Activated CD8-positive, alpha-beta memory T cell treated with anti-CD3 and anti-CD28 coated beads, Interleukin-2, amount 50 U/mL, for 1 hour (primary cell): ENCODE measurements around the gene KLC4.
A peak's percentile ranks its signal among the peaks of the same experiment; 100 is the strongest.
"Not testable (repeated sequence)": the region's sequence is repeated elsewhere in the genome, so short reads cannot be mapped to it uniquely, and the experiment has no call there.

Experiments used
- DNase-seq: peaks from one replicate; pipeline ENCODE4 v3.0.0-alpha.2; 2020; ENCODE audit errors: extremely low read depth

KLC4 gene

DNA sequence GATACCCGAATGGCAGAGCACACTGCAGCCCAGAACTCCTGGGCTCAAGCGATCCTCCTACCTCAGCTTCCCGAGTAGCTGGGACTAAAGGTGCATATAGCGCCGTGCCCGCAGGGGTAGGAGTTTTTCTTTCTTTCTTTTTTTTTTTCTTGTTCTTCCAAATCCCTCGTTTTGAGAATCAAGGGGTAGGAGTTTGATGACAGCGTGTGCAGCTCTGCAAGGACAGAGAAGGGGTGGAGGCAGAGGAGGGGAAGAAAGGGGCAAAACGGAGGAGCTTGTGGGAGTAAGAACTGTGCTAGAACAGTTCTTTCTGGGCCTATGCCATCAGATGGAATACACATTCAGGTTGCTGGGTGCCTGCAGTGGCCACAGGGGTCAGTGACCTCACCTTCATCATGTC lies 22.7 kb upstream of the KLC4 start:
- DNase-seq: no peak

DNA sequence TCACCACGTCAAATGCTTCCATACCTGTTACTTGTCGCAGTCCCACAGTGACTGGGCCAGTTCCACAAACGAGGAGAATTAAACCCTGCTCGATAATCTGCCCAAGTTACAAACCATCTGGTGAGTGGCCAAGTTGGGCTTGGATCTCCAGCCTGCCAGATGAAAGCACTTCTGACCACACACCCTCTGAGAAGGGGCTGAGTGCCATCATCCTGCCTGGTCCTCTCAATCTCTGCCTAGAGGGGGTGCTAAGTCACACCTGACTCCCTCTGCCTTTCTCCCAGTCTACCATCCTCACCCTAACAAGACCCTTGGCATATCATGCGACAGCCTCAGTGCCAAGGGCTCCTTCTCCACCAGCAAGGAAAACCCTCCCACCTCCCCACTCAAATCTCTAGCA lies 22.2 kb upstream of the KLC4 start:
- DNase-seq: no peak

DNA sequence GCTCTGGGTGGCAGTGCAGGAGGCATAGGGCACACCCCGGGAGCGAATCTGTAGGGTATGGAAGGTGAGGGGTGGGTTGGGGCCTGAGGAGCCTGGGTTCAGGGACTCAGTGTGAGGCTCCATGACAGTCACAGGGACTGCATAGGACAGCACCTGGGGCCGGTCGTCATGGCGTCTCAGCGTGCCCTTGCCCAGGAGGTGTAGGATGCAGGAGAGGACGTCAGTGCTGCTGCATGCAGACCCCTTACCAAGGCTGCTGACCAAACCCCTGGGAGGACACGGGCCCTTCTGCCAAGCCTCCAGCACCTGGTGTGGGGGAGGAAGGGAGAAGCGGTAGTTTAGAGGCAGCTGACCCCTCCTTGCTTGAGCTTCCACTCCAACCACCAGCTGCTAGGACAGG lies 21.7 kb upstream of the KLC4 start:
- DNase-seq: no peak

DNA sequence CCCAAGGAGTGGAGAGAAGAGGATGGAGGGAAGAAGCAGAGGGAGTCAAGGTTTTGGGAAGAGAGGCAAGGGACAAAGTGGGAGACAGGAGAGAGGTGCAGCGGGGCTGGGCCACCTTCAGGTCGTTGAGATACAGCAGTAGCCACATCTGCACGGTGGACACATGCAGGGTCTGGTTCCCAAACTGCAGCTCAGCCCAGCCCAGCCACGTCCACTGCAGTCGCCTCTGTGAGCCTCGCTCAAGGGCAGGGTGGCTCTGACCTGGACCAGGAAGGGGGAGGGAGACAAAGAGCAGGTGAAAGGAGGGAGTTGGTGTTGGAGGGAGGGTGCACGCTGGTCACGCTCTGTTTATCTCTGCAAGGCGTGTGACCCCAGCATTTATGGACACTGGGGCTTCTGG lies 20.7 kb upstream of the KLC4 start:
- no peak for DNase-seq

DNA sequence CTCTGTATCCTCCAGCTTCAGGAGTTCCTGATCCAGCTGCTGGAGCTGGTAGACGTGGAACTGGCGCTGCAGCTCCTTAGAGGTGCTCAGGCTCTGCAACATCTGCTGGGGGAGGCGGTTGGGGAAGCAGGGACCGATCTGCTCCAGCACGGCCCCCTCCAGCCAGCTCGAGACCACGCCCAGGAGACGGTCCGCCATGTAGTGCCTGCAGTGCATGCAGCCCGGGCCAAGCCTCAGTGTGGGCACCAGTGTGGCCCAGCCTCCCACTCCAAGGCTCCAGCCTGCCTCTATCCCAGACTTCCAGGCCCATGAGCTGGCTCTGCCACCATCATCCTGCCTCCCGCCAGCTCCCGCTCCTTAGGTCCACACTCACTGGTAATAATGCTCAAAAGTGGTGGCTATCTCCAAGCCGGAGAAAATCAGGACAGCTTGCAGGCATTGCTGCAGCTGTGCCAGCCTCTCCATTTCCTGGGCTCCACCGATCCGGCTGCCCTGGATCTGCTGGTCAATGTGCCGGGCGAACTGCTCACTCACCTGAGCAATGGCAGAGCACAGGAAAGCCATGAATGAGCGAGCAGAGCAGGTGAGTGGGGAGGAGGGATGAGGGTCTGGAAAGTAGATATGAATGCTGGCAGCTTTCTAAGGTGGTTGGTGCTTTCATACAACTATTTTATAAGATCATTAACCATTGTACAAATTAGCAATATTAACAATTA lies 18.7 kb upstream of the KLC4 start:
- DNase-seq: no peak

DNA sequence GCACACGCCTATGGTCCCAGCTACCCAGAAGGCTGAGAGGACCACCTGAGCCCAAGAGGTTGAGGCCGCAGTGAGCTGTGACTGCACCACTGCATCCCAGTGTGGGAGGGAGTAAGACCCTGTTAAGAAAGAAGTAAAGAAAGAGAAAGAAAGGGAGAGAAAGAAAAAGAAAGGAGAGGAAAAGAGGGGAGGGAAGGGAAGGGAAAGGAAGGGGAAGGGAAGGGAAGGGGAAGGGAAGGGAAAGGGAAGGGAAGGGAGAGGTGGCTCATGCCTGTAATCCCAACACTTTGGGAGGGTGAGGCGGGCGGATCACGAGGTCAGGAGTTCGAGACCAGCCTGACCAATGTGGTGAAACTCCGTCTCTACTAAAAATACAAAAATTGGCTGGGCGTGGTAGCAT lies 18.0 kb upstream of the KLC4 start:
- DNase-seq: not testable (repeated sequence)

DNA sequence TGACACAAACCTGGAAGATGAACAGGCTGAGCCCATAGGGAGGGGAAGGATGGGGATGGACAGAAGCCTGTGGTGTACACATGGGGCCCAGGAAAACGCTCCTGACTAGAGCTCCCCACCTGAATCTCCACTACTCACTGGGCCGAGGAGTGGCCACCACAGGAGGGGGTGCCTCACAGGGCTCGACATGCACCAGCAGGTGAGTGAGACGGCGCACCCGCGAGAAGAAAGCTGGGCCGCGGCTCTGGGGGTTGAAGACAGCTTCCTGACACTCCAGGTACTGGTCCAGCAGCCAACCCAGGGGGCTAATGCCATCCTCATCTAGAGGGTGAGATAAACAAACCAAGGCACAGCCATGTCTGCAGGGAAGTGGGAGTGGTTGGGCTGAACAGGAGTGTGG lies 16.1 kb upstream of the KLC4 start:
- no peak for DNase-seq

DNA sequence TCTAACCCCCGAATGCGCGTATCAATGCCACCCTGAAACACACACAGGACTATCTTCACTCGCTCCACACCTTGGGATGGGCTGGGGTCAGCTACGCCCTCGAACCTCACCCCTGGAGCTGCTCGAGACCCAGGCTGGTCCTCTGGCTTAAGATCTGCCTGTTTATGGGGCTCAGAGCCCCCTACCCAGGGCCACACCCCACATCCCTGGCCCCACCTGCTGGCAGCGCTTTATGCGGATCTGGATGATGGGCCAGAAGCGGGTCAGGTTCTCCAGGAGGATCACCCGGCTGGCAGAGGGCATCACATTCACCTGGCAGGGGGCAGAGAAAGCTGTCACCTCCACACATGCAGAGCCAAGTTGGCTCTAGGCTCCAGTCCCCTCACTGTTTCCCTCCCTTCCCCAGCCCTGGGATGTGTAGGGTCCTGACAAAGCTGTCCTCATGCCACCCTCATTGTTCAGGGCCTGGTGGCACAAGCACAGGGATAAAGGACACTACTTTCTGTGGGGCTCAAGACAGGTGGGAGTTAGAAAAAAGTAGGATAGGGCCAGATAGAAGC lies 14.0 kb upstream of the KLC4 start:
- no peak for DNase-seq

DNA sequence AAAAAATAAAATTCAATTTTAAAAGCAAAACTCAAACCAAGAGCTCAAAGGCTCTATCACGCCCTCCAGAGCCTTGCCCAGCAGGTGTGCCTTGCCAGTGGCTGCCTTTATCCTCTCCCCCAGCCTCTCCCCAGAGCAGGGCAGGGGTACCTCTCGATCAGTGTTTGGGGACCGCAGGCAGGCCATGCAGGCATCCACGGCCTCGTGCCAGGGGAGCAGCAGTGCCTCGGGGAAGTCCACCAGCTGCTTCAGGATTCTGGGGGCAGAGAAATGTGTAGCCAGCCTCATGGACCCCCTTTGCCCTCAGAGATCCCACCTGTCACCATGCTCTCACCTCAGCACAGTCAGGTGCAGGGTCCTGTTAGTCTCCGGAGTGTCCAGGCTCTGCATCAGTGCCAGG lies 11.4 kb upstream of the KLC4 start:
- DNase-seq: no peak

DNA sequence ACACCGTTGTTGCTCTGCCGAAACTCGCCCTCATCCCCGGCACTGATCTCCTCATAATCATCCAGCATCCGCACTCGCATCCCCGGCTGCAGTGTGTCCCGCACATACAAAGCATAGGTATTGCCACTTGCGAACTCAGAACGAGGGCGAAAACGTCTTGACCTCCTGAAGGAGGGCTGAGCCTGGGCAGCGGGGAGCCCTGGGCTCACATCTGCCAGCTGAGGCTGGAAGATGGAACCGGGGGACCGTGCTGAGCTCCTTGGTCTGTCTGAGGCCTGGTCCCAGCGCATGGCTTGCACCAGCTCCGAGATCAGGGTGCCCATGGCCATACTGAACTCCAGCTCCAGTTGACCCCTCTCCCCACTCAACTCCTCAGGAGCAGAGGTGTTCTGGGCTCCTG lies 8.4 kb upstream of the KLC4 start:
- DNase-seq: no peak

DNA sequence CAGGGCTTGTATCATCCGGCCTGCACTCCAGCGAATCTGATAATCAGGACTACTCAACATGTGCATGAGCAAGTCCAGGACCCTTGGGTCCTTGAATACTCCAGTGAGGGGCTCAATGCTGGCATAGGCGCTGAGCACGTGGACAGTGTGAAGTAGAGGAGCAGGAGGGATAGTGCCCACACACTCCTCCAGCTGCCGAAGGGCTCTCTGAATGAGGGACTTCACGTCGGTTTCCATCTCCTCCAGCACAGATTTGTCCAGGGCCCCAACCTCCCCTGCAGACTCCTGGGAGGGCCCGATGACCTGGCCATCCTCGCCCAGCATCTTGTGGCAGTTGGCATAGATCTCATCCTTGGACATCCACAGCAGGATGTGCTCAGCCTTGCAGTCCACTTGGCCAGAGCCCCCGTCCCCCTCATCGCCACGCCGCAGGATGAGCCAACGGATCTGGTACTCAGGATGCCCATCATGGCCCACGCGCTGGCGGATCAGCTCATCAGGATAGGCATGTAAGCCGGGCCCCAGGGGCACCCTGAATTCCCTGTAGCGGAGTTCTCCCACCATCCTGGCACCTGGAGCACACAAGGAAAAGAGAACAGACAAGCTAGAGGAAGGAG lies 7.1 kb upstream of the KLC4 start:
- no peak for DNase-seq

DNA sequence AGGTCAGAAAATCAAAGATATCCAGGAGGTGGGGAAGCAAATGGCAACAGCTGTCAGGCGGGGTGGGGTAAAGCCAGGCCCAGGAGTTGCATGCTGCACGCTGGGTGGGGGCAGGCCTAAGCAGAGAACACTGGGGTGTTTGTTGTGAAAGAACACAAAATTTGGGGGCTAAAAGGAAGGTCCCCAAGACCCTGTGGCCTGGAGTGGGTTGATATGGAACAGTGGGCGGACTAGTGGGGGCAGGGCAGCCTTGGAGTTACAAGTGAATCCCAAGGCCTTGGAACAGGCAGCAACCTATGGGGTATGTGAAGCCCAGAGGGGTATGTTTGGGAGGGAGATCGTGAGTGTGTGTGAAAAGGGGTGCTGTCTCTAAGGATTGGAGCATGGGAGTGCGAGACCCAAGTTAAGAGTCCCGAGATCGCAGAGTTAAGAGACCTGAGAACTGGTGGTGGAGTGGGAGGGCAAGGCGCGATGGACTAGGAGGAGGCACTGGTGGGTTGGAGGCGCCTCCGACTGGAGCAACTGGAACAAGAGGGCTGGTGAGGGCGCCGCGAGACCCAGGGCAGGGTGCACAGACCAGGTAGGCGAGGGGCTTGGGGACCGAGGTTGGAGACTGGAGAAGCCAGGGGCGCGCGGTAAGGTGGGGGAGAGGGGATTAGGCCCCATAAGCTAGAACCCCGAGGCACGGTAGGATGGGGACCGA lies 6.4 kb upstream of the KLC4 start:
- DNase-seq: no peak

DNA sequence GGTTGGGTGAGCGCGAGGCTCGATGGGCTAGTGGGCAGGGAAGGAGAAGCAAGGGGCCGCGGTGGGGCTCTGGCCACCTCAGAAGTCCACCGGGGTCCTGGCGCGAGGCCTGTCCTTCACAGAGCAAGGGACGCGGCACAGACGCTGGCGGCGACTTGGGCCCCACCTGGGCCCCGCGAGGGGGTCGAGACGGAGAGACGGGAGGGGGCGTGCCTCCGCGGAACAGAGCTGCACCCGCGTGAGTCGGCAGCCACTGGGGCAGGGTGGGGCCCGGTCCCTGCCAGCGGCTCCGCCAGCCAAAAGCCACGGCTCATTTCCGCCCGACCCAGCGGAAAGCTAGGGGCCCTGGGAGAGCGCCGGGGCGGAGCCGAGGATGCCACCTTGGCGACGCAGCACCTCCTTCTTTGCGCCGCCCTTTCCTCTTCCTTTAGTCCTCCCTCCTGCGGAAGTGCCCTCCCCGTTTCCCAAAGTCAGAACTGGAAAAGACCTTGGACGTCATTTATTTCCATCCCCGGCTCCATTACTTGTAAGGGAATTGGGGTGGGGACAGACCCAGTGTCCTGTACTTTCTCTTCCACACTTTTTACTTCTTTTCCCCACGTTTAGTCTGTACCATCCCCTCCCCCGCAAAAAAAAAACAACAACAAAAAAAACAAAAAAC lies 5.8 kb upstream of the KLC4 start, which contains the start of gene CUL7:
CUL7 (minus strand) TSS at position 307 of the 661 bp plus-strand sequence. CDS start 1,063 bp downstream, outside the sequence.
- peak; percentile 66 for DNase-seq

DNA sequence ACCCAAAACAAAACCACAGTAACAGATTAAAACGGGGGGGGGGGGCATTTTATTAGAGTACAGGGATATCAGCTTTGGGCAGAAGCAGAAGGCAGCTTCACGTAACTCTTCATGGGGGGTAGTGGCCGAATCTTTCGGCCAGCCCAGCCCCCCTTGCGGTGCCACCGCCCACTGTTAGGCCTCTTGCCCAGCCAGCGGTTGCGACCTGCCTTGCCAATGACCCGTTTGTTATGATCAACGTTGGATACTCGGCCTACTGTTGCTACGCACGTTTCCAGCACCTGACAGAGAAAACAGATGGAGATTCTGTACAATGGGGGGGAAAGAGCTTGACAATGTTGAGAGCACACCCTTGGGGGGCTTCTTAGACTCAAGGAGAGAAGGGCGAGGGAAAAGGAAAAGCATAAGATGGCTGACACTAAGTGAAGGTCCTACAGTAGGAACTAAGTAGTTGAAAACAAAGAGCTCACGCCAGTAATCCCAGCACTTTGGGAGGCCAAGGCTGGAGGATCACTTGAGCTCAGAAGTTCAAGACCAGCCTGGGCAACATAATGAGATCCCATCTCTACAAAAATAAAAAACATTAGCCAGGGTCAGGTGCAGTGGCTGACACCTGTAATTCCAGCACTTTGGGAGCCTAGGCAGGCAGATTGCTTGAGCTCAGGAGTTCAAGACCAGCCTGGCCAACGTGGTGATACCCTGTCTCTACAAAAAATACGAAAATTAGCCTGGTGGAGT lies 5.1 kb upstream of the KLC4 start:
- no peak for DNase-seq

DNA sequence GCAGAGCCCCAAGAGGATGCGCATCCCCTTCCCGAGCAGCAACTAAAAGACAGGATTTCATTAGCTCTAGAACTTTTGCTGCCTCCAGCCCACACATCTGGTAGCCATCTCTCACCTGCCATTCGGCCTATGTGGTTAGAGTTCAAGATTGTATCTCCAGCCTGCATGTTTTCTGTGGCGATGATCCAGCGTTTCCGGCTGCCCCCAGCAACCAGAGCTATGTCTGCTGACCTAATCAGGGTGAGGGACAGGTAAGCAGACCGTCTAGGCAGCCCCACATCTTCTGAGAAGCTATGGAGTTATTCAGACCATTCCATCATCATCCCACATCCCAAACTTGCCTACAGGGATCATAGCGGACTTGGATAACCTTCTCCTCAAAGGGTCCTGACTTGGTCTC lies 3.5 kb upstream of the KLC4 start:
- no peak for DNase-seq

DNA sequence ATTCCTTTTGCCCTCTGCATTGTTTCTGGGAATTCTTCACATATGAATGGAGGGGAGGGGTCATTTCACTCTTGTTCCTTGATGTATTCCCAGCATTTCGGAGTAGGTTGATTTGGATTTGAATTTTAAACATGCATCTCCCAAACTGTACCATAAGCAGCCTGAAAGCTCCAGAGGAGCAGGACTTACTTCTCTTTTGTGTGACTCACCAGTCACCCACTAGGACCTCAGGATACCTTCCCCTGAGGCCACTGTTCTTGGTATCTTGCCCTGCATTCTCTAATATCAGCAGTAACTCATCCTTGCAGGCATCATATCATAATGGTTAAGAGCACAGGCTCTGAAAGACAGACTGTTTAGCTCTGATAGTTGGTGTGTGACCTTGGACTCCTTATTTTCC lies 900 bp upstream of the KLC4 start:
- DNase-seq: no peak

DNA sequence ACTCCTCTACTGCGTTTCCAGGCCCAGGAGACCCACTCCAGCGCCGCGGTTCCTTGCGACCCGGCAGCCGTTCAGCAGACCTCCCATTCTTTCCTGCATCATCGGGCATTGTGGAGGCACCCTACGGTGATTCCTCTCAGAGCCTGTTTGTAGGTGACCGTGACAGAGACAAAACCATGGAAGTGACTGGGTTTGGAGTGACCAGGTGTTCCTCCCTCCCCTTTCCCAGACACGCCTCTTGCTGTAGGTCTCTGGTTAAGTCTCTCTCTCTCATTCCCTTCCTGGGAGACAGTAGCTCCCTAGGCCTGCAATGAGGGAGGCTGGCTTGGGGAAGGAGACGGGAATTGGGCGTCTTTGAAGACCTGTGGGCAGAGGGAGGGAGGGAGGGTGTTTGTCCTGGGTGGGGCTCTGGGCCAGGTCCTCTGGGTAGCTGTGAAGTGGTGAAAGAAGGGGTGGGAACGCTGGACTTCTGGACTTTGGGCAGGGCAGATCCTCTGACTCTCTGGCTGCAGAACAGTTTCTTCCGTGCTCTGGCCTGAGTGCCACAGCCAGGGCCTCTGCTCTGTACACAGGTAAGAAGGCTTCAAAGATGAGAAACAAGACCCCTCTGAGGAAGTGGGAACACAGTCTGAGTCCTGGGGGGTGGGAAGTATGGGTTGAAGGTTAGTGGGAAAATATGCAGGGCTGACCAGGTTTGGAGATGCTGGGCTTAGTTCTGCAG lies 763 bp downstream of the KLC4 start:
- DNase-seq: no peak

DNA sequence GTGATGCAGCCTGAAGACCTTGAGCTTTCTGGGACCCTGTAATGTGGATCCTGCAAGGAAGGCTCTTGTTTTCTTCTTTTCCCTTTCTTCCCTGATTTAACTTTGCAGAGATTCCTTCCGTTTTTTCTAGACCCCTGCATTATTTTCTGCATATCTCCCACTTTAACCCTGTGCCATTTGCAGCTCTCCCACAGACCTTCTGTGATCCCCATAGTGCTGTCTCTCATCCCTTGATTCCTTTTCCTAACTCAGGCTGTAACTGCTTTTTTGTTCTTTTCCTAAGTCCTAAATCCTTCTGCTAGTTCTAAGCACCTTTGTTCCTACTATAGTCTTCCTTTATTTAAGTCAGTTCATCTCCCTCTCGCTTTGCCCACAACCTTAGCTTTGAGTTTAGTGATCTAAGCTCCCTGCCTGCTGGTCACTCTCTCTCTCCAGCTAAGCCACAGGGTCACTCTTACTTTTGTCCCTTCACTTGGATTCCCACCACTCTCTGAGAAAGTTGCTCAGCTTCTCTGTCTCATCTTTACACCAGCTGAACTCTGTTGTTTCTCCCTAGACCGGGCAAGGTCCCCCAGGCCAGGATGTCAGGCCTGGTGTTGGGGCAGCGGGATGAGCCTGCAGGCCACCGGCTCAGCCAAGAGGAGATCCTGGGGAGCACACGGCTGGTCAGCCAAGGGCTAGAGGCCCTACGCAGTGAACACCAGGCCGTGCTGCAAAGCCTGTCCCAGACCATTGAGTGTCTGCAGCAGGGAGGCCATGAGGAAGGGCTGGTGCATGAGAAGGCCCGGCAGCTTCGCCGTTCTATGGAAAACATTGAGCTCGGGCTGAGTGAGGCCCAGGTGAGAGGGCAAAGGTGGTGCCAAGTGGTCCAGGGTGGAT lies 1.6 kb downstream of the KLC4 start:
- DNase-seq: no peak

DNA sequence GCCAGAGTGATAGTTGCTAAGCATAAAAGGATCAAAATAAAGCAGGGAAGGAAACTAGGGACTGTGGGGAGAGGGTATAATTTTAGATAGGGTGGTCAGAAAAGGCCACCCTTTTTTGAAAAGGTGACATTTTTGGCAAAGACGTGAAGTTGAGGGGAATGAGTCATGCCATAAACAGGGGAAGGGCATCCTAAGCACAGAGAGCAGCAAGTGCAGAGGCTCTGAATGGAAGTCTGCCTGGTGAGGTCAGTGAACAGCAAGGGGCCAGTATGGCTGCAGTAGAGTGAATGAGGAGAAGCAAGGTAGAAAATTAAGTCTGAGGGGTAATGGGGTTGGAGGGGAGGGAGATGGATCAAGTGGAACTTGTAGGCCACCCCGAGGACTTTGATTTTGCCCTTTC lies 2.4 kb downstream of the KLC4 start:
- DNase-seq: no peak

DNA sequence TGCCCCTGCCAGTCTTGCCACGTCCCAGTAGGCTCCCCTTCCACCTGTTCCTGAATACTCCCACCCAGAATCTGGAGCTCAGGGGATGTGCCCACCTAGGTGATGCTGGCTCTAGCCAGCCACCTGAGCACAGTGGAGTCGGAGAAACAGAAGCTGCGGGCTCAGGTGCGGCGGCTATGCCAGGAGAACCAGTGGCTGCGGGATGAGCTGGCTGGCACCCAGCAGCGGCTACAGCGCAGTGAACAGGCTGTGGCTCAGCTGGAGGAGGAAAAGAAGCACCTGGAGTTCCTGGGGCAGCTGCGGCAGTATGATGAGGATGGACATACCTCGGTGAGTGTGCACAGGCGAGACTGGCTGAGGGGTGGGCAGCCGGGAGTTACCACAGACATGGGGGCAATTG lies 3.4 kb downstream of the KLC4 start:
- no peak for DNase-seq
